ENCODE data around the gene ZNF407.
A peak's percentile ranks its signal among the peaks of the same experiment; 100 is the strongest.

ZNF407 gene

GRCh38 chr18:75037689-75037955 is 440.0 kb downstream of the ZNF407 start:
- no peak for FAIRE-seq
- DNase-seq (ENCODE audit: insufficient read length, low spot score) = no peak
- no peak for TF ChIP-seq POLR2A (IDR thresholded peaks at IDR 0.05; ENCODE audit: low read depth, low read length)

- TF ChIP-seq POLR2A (IDR thresholded peaks at IDR 0.05; ENCODE audit: low read depth, low read length) = no peak
- peak; percentile 1 for DNase-seq (ENCODE audit: insufficient read length, low spot score)
- no peak for FAIRE-seq
These were observed 443.9 kb downstream of the ZNF407 start for GRCh38 chr18:75041586-75041985.

DNA sequence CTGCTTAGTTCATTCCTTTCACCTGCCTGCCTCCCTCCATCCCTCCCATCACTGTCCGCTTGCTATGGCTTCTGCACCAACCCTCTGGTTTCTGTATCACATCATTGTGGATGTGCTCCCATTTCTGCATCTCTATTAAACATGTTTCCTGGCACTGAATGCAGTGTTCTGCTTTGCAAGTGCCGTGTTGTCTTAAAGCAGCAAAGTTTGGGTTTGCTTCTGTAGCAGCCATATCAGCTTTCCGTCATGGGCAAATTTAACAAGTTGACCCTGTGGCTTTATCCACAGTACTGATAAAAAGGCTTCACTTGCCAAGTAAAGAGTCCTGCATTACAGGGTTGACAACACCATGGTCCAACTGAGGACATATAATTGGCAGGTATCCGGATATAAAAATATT is 445.8 kb downstream of the ZNF407 start:
- DNase-seq (ENCODE audit: insufficient read length, low spot score) (no peak), FAIRE-seq (no peak)
- TF ChIP-seq POLR2A (IDR thresholded peaks at IDR 0.05; ENCODE audit: low read depth, low read length) = no peak

- no peak for DNase-seq (ENCODE audit: insufficient read length, low spot score)
- no peak for TF ChIP-seq POLR2A (IDR thresholded peaks at IDR 0.05; ENCODE audit: low read depth, low read length)
- no peak for FAIRE-seq
These were observed 446.6 kb downstream of the ZNF407 start for GRCh38 chr18:75044296-75044695.

DNA sequence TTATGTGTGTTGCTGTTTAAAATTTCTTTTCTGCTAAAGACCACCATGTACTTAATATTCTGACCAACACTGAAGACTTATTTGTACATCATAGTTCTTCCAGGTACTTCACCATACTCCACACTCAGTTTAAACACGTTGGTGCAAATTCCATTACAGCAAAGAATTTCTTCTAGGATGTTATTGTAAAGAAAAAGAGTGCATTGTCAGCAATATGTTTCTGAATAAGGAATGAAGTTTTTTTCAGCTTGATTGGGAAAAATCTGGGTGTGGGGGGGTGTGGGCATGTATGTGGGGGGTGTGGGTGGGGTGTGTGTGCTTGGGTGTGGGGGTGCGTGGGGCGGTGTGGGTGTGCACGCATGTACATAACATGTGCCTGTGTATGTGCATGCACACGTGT is 447.1 kb downstream of the ZNF407 start:
- FAIRE-seq (no peak), DNase-seq (ENCODE audit: insufficient read length, low spot score) (no peak)
- no peak for TF ChIP-seq POLR2A (IDR thresholded peaks at IDR 0.05; ENCODE audit: low read depth, low read length)

DNA sequence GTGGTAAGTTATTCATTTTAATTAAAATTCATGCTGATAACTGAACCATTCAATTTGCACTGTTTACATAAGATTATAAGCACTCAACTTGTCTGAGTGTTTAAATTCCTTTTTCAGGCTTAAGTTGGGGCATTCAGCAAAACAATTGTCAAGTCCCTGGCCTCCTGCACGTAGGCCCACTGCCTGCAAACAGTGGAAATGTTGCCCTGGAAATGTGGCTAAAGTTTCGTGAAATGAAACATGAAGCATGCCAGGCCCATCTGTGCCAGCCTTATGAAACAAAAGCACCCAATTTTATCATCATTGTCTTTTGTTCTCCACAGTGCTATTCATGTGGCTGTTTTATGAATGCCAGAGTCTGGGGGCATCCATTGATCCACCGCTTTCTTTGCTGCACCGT is 447.6 kb downstream of the ZNF407 start:
- DNase-seq (ENCODE audit: insufficient read length, low spot score) (no peak), FAIRE-seq (no peak)
- TF ChIP-seq POLR2A (IDR thresholded peaks at IDR 0.05; ENCODE audit: low read depth, low read length) = no peak

GRCh38 chr18:75047240-75047961 is 449.7 kb downstream of the ZNF407 start:
- no peak for DNase-seq (ENCODE audit: insufficient read length, low spot score)
- no peak for FAIRE-seq
- no peak for TF ChIP-seq POLR2A (IDR thresholded peaks at IDR 0.05; ENCODE audit: low read depth, low read length)

GRCh38 chr18:75048776-75049454 is 451.2 kb downstream of the ZNF407 start:
- DNase-seq (ENCODE audit: insufficient read length, low spot score) (no peak), FAIRE-seq (no peak)

DNA sequence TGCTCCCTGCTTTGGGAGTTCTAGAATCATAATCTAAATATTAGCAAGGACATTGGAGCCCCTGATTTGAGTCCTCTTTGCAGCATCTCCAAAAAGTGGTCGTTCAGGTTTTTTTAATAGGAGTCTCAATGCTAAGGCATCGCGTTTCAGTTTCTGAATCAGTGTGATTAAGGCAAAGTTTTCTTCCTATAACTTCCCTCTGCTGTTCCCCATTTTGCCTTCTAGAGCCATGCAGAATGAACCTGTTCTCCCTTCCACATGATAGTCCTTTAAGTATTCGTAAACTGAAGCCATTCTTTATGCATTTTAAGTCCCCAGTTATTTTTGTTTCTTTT is 451.8 kb downstream of the ZNF407 start:
- DNase-seq (ENCODE audit: insufficient read length, low spot score) = no peak
- TF ChIP-seq POLR2A (IDR thresholded peaks at IDR 0.05; ENCODE audit: low read depth, low read length) = no peak
- FAIRE-seq = no peak

More at GRCh38 chr18:75048776-75049454, 451.2 kb downstream of the ZNF407 start:
- no peak for TF ChIP-seq POLR2A (IDR thresholded peaks at IDR 0.05; ENCODE audit: low read depth, low read length)

- FAIRE-seq = no peak
- TF ChIP-seq POLR2A (IDR thresholded peaks at IDR 0.05; ENCODE audit: low read depth, low read length) = no peak
- no peak for DNase-seq (ENCODE audit: insufficient read length, low spot score)
These were observed 454.1 kb downstream of the ZNF407 start for GRCh38 chr18:75051757-75052156.

DNA sequence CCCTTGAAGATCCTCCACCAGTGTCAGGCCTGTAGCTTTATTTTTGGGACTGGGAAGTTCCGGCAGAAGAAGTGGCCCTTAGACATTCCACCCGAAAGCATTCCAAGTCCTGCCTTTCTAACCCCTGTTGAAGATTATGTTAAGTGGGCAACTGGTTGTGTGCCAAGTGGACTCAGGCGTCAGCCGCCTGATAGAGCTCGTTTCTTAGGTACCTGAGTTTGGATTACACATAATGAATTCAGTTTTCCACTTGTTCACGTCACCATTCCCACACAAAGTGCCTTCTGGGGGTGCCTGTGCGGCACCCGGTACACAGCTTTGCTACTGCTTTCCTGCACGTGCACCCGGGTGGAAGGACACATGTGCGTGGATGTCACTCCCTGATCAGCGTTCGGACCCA is 454.8 kb downstream of the ZNF407 start:
- TF ChIP-seq POLR2A (IDR thresholded peaks at IDR 0.05; ENCODE audit: low read depth, low read length) = no peak
- no peak for FAIRE-seq
- DNase-seq (ENCODE audit: insufficient read length, low spot score) = no peak

DNA sequence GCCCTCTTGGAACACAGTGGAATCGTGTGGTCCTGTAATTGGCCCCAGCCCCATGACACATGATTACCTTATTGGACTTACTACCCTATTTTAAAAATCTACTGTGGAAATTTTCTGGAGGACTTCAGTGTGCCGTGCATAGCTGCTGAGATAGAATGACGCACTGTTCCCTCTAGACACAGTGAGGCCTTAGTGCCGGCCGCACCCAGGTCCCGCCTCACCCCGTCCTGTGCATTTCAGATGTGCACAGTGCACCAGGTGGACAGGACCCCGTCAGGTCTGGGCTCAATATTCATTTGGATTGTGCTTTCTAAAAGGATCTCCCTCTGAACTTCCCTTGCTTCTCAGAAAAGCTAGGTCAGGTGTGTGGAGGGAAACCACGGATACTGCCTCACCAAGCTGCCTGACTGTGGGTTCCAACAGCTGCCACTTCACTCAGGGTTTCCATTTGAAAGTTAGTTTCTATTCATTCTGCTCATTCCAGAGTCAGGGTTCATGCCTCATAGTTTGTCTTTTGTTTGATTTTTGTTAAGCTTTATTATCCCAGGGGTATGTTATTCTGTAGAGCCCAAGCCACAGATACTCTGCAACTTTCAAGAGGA is 455.5 kb downstream of the ZNF407 start:
- FAIRE-seq (no peak), DNase-seq (ENCODE audit: insufficient read length, low spot score) (no peak)
- TF ChIP-seq POLR2A (IDR thresholded peaks at IDR 0.05; ENCODE audit: low read depth, low read length) = no peak

GRCh38 chr18:75054046-75054445 is 456.4 kb downstream of the ZNF407 start:
- FAIRE-seq = no peak
- TF ChIP-seq POLR2A (IDR thresholded peaks at IDR 0.05; ENCODE audit: low read depth, low read length) = no peak
- no peak for DNase-seq (ENCODE audit: insufficient read length, low spot score)

DNA sequence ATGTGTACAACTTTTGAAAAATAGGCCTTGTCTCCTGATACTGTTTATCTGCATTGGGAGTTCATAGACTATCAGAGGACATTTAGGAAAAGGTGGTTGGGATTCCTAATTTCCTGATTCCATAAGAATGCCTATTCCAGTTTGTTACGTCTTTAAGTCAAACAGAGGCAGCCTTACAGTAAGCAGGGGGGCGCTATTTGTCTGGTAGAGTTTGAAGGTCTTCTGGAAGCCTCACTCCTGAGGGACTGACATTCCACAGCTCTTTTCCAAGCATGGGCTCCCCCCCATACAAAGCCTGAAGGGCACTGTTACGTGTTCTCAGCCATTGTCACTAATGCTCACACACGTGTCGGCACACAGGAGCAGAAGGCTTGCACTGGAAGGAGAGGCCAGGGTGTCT is 456.9 kb downstream of the ZNF407 start:
- DNase-seq (ENCODE audit: insufficient read length, low spot score) = no peak
- FAIRE-seq = no peak
- TF ChIP-seq POLR2A (IDR thresholded peaks at IDR 0.05; ENCODE audit: low read depth, low read length) = no peak

All from H54 (cell line).